Measurements from ENCODE around the gene FIBP.
A peak's percentile ranks its signal among the peaks of the same experiment; 100 is the strongest.
"Not testable (repeated sequence)": the region's sequence is repeated elsewhere in the genome, so short reads cannot be mapped to it uniquely, and the experiment has no call there.

Gene FIBP

GRCh38 chr11:65857853-65858680 lies 30.2 kb downstream of the FIBP start, which contains the start of gene CFL1:
Gene CFL1, minus strand, starts transcription at chr11:65858180. Its CDS starts 81 bp downstream, at chr11:65858099.
- DNase-seq = peak; percentile 99

GRCh38 chr11:65857500-65857852 lies 30.8 kb downstream of the FIBP start:
- peak; percentile 75 for DNase-seq

- DNase-seq = peak; percentile 88
These were observed 31.4 kb downstream of the FIBP start for GRCh38 chr11:65856689-65857499.

- no peak for DNase-seq
These were observed 32.3 kb downstream of the FIBP start for GRCh38 chr11:65855927-65856363.

GRCh38 chr11:65854852-65855837 lies 33.1 kb downstream of the FIBP start:
- DNase-seq = no peak

- DNase-seq = no peak
These were observed 34.1 kb downstream of the FIBP start for GRCh38 chr11:65854161-65854592.

- no peak for DNase-seq
These were observed 34.9 kb downstream of the FIBP start for GRCh38 chr11:65853246-65853979.

GRCh38 chr11:65852508-65853245 lies 35.6 kb downstream of the FIBP start:
- DNase-seq = no peak

- no peak for DNase-seq
These were observed 36.3 kb downstream of the FIBP start for GRCh38 chr11:65851811-65852507.

GRCh38 chr11:65851083-65851579 lies 37.1 kb downstream of the FIBP start:
- no peak for DNase-seq

GRCh38 chr11:65850217-65851082 lies 37.8 kb downstream of the FIBP start:
- no peak for DNase-seq

- no peak for DNase-seq
These were observed 38.5 kb downstream of the FIBP start for GRCh38 chr11:65849771-65850216.

GRCh38 chr11:65849366-65849765 lies 38.9 kb downstream of the FIBP start:
- DNase-seq = no peak

- DNase-seq = not testable (repeated sequence)
These were observed 39.6 kb downstream of the FIBP start for GRCh38 chr11:65848693-65849092.

GRCh38 chr11:65847746-65848145 lies 40.5 kb downstream of the FIBP start:
- no peak for DNase-seq

- DNase-seq = no peak
These were observed 43.9 kb downstream of the FIBP start for GRCh38 chr11:65844231-65844872.

GRCh38 chr11:65843811-65844210 lies 44.5 kb downstream of the FIBP start:
- no peak for DNase-seq

GRCh38 chr11:65842144-65842543 lies 46.1 kb downstream of the FIBP start:
- no peak for DNase-seq

GRCh38 chr11:65834202-65834601 lies 54.1 kb downstream of the FIBP start:
- no peak for DNase-seq

Measured in RPMI8226 (cell line).